ENCODE measurements around the gene GHR.

- TF ChIP-seq, protein P1, sequence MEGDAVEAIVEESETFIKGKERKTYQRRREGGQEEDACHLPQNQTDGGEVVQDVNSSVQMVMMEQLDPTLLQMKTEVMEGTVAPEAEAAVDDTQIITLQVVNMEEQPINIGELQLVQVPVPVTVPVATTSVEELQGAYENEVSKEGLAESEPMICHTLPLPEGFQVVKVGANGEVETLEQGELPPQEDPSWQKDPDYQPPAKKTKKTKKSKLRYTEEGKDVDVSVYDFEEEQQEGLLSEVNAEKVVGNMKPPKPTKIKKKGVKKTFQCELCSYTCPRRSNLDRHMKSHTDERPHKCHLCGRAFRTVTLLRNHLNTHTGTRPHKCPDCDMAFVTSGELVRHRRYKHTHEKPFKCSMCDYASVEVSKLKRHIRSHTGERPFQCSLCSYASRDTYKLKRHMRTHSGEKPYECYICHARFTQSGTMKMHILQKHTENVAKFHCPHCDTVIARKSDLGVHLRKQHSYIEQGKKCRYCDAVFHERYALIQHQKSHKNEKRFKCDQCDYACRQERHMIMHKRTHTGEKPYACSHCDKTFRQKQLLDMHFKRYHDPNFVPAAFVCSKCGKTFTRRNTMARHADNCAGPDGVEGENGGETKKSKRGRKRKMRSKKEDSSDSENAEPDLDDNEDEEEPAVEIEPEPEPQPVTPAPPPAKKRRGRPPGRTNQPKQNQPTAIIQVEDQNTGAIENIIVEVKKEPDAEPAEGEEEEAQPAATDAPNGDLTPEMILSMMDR (conservative IDR thresholded peaks at IDR 0.05 in 1 of 2, IDR thresholded peaks at IDR 0.05 in 1 of 2; ENCODE audit: extremely low read depth in 1 of 2, insufficient read depth in 1 of 2, low read depth in 1 of 2, low read length in 2 of 2): no peak
- no peak for TF ChIP-seq EZH2 (IDR thresholded peaks at IDR 0.05; ENCODE audit: borderline replicate concordance, low read length)
These were observed 327.8 kb downstream of the GHR start for GRCh38 chr5:42751044-42751443.

Measured in mammary epithelial cell (primary cell).